Fibroblast of skin of abdomen (primary cell): ENCODE data around the gene CDH23.

Experiments used
- DNase-seq: peaks from one replicate; pipeline ENCODE4 v3.0.0-alpha.2; 2013

The CDH23 gene

DNA sequence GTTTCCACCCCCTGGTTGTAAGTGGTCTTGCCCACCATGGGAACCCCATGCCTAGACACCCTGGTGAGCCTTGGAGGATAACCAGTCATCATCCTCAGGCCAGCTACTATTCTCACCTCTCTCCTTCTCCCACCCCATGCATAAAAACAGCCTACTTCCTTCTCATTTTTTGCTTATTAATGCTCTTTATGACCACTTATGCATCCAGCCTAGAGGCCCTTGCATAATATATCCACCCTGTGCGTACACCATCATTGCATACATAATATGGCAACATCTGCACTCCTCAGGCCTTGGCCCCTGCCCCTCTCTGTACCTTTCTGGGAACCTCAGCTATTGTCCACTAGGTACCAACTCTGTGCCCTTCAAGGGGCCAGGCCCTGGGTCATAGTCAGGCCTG lies 91.0 kb downstream of the CDH23 start:
- DNase-seq, result no peak

GRCh38 chr10:71489077-71489476 lies 92.4 kb downstream of the CDH23 start:
- no peak for DNase-seq

GRCh38 chr10:71492872-71493271 lies 96.2 kb downstream of the CDH23 start:
- DNase-seq, result no peak

DNA sequence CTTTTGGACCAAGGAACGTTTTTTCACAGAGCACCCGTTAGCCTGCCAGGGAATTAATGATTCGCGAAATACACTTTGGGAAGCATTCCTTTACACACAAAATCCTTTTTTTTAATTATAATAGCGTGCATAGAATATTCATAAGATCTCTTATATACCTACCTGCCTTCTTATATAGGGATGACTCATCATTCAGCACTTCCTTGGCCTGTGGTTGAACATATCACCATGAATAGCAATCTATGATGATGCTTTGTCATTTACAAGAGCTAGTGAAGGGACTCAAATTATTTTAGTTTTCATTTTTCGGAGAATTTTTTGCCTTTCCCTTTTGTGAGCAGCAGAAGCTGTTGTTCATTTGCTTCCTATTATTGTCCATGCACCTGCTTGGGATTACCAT lies 97.0 kb downstream of the CDH23 start:
- no peak for DNase-seq

GRCh38 chr10:71494476-71494875 lies 97.8 kb downstream of the CDH23 start:
- DNase-seq, result no peak

DNA sequence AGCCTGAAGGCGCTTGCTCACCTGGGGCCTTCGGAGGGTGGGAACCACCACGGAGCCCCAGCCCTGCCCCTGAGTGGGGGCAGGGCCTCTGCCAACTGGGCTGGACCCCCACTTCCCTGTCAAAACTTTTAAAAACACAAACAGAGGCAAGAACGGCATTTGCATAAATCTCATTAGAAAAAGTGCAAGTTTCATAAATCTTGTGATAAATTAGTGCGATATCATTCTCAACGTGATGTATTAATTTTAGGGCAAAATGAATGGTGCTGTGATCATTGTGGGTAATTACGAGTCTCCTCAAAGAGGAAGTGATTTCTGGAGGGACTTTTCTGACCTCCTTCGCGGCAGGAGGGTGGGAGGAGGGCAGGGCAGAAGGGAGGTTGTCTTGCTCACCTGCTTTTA lies 98.3 kb downstream of the CDH23 start:
- DNase-seq, result no peak

DNA sequence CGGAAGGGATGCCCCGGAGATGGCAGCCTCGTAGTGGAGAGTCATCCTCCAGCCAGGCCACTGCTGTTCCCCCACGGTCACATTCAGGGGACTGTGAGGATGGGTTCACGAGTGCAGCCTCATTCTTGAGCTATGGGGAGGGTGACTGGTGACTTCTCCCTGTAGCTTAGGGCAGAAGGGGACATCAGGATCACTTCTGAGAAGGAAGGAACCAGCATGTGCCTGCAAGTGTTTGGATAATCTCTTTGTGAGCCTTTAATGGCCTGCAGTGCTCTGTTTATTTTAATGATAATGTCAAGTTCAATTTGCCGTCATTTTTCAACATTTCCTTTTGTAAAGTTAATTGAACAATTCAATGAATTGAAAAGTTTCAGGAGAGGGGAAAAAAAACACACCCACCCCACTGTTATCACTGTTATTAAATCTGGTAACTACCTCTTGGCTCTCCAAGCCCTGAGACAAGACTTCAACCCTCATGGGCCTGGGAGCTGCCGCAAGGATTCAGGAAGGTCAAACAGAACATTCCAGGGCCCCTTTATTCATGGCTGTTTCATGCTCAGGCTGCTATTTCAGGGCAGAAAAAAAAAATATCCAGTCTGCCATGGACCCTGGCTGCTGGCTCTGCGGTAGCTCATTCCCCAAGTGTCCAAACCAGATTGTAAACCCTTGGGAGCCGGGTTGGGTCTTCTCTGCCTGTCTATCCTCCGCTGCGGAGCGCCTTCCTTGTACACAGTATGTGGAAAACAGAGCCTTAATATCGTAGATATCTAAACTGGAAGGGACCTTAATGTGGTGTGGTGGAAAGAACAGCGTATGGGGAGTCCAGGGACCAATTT lies 100.4 kb downstream of the CDH23 start:
- DNase-seq, result no peak

DNA sequence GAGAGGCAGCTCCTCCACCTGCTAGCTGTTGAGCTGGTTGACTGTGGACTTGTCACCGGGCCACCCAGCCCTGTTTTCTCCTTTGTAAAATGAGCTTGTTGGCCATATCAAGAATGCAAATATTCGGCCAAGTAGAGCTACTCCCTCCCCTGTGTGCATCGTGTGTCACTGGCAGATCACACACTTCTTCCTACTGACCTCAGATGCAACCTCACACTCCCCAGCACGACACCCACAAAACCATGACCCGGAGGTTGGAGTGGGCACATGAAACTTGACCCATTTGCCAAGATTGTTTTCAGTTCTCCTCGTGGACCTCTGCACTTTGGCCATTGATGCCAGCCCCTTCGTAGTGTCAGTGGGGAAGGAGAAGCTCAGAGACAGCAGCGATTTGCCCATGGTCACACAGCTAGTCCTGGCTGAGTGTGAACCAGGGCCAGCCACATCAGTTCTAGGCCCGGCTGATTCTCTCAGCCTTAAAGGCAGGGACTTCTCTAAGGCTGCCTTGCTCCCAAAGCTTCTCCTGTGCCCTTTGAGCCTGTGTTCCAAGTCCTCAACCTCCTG lies 101.1 kb downstream of the CDH23 start:
- no peak for DNase-seq

- no peak for DNase-seq
These were observed 104.7 kb downstream of the CDH23 start for GRCh38 chr10:71501402-71501801.

DNA sequence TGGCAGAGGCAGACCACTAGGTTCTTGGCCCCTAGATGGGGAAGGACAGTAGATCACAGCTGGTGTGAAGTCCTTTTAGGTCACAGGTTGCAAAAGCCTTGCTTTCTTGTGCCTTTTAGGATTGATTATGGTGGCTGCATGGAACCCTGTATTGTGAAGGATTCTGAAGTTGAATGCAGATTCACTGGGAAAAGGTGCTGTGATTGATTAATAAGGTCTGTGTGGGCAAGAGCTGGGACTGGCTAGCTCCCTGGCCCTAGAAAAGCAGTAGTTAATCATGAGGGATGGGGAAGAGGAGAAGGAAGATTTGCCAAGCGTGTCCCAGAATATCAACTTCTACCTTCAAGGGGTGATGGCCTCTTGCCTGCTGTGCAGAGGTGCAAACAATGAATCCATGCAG lies 105.5 kb downstream of the CDH23 start:
- no peak for DNase-seq

GRCh38 chr10:71502851-71503250 lies 106.1 kb downstream of the CDH23 start:
- DNase-seq, result no peak

DNA sequence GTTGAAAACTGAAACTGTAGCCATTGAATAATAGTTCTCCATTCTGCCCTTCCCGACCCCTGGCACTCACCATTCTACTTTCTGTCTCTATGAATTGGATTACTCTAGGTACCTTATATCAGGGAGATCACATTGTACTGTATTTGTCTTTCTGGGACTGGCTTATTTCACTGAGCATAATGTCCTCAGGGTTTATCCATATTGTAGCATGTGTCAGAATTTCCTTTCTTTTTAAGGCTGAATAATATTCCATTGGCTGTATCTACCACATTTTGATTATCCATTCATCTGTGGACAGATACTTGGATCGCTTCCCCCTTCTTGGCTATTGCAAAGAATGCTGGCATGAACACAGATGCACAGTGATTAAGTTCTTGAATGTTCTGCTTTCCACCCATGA lies 107.4 kb downstream of the CDH23 start:
- no peak for DNase-seq

- no peak for DNase-seq
These were observed 107.8 kb downstream of the CDH23 start for GRCh38 chr10:71504570-71504969.

GRCh38 chr10:71505862-71506261 lies 109.1 kb downstream of the CDH23 start:
- no peak for DNase-seq

GRCh38 chr10:71509444-71509843 lies 112.7 kb downstream of the CDH23 start:
- no peak for DNase-seq

GRCh38 chr10:71511206-71511605 lies 114.5 kb downstream of the CDH23 start:
- no peak for DNase-seq

GRCh38 chr10:71512312-71512711 lies 115.6 kb downstream of the CDH23 start:
- no peak for DNase-seq

GRCh38 chr10:71512761-71513539 lies 116.2 kb downstream of the CDH23 start:
- DNase-seq, result peak; percentile 10

DNA sequence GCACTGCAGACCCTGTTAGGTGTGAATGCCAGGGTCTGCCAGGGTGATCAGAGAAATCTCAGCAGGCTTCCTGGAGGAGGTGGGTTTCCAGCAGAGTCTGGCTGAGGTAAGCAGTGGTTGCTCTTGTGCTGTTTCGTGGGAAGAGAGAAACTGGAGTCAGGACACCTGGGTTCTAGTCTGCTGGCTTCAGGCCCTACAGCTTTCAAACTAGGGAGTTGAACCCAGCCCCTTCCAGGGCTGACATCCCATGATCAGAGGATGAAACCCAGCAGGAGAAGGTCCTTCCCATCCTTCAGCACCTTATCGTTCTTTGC lies 116.8 kb downstream of the CDH23 start:
- no peak for DNase-seq

DNA sequence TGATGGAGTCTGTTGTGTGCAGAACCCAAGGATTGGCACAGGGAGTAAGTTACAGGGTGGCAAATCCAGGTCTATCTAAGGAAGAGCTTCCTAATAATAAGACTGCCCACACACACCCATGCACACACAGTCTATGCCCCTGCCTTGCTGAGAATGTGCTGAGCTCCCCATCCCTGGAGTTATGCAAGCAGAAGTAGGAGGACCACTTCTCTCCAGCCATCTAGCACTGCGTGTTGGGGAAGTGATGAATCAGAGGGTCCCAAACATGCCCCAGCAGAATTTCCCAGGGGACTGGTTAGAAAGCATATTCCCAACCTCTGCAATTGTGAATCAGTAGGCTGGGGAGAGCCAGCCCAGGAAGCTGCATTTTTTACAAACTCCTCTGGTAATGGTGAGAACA lies 117.2 kb downstream of the CDH23 start:
- DNase-seq, result no peak

- DNase-seq, result no peak
These were observed 118.9 kb downstream of the CDH23 start for GRCh38 chr10:71515531-71516172.

DNA sequence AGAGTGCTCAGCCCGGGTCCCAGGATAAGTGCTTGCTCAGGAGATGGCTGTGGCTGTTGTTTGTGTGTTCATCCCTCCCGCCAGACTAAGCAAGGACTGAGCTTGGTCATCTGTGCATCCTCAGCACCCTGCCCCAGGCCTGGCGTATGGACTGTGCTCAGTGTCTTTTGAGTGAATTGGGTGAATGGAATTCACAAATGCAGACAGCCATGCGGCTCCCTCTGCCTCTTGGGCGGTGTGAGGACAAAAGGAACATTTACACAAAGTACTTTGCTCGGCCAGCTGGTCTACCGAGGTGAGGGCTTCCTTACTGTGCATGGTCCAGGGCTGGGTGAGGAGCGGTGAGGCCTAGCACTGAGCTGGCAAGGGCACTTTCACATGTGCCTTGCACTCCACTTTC lies 120.2 kb downstream of the CDH23 start:
- DNase-seq, result no peak
